A204.1 (cell line): ENCODE results near the gene SPG7.
"Not testable (repeated sequence)": the region's sequence is repeated elsewhere in the genome, so short reads cannot be mapped to it uniquely, and the experiment has no call there.

Experiments used
- FAIRE-seq: peaks from 2 replicates; lab custom pipeline; 2012; peaks lifted over from hg19 to GRCh38; lab: Jason Lieb, UNC

SPG7 gene

GRCh38 chr16:89564476-89565255 is 56.5 kb downstream of the SPG7 start:
- FAIRE-seq = no peak

GRCh38 chr16:89565256-89565505 is 57.0 kb downstream of the SPG7 start:
- FAIRE-seq = no peak

GRCh38 chr16:89565506-89566372 is 57.5 kb downstream of the SPG7 start:
- no peak for FAIRE-seq

- no peak for FAIRE-seq
Measured at GRCh38 chr16:89567656-89568594, 59.7 kb downstream of the SPG7 start.

GRCh38 chr16:89569506-89570341 is 61.5 kb downstream of the SPG7 start:
- no peak for FAIRE-seq

GRCh38 chr16:89570342-89570923 is 62.2 kb downstream of the SPG7 start:
- no peak for FAIRE-seq

GRCh38 chr16:89570983-89571598 is 62.9 kb downstream of the SPG7 start:
- not testable (repeated sequence) for FAIRE-seq

GRCh38 chr16:89571636-89572035 is 63.4 kb downstream of the SPG7 start:
- no peak for FAIRE-seq

- no peak for FAIRE-seq
Measured at GRCh38 chr16:89572073-89572484, 63.9 kb downstream of the SPG7 start.

- FAIRE-seq = no peak
Measured at GRCh38 chr16:89572485-89573205, 64.4 kb downstream of the SPG7 start.

- FAIRE-seq = no peak
Measured at GRCh38 chr16:89573826-89574680, 65.8 kb downstream of the SPG7 start.

GRCh38 chr16:89574681-89575246 is 66.6 kb downstream of the SPG7 start:
- FAIRE-seq = no peak

- FAIRE-seq = no peak
Measured at GRCh38 chr16:89575247-89576152, 67.3 kb downstream of the SPG7 start, which contains the start of gene CPNE7. Gene CPNE7 (plus strand): TSS chr16:89575758. CDS start chr16:89575898, 140 bp downstream.

GRCh38 chr16:89576153-89577054 is 68.2 kb downstream of the SPG7 start:
- no peak for FAIRE-seq

- FAIRE-seq = no peak
Measured at GRCh38 chr16:89577055-89577759, 69.0 kb downstream of the SPG7 start.

GRCh38 chr16:89579351-89579750 is 71.1 kb downstream of the SPG7 start:
- FAIRE-seq = no peak
